ENCODE data around the gene SLFN12L. TPM values are rescaled to one million over a fixed set of nuclear protein-coding genes. Genes with fewer than 3 reads are reported as not detected.
"Not testable (repeated sequence)": the region's sequence is repeated elsewhere in the genome, so short reads cannot be mapped to it uniquely, and the experiment has no call there.

The SLFN12L gene
- total RNA-seq, 2 donors from 2014 or later = 56.1 to 72.2 TPM

DNA sequence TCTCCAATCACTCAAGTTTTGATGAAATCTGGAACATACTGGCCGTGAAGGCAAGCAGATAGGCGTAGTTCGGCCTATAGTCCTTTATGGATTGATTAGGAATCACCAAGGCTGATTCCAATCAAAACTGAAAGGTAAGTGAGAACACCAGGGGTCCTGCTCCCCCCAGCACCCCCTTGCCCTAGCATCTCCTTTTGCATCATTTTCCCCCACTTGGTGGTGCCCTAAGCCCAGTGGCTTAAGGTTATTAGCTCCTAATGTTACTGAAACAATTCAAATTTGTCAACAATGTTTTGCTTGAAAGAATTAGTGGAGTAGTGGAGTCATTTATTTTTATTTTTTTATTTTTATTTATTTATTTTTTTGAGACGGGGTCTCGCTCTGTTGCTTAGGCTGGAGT lies 18.2 kb upstream of the SLFN12L start:
- H3K27me3 Mint-ChIP-seq = peaks cover 5% of the 10 kb centered on the region
- no peaks in the 10 kb centered on the region for H3K9me3 Mint-ChIP-seq
- no peaks in the 10 kb centered on the region for H3K36me3 Mint-ChIP-seq (ENCODE audit: low read depth)
- H3K4me3 Mint-ChIP-seq = no peak overlapping the region
- no peaks in the 10 kb centered on the region for H3K4me1 Mint-ChIP-seq
- no peak overlapping the region for H3K27ac Mint-ChIP-seq
- ATAC-seq (replicated peaks) = no peak

GRCh38 chr17:35554668-35555067 lies 17.2 kb upstream of the SLFN12L start:
- peak; percentile 89 for ATAC-seq (replicated peaks)
- Mint-ChIP-seq H3K36me3 (ENCODE audit: low read depth) (no peaks in the 10 kb centered on the region), H3K27ac (no peak overlapping the region), H3K27me3 (peaks cover 5% of the 10 kb centered on the region), H3K4me1 (no peaks in the 10 kb centered on the region), H3K4me3 (no peak overlapping the region), H3K9me3 (no peaks in the 10 kb centered on the region)

DNA sequence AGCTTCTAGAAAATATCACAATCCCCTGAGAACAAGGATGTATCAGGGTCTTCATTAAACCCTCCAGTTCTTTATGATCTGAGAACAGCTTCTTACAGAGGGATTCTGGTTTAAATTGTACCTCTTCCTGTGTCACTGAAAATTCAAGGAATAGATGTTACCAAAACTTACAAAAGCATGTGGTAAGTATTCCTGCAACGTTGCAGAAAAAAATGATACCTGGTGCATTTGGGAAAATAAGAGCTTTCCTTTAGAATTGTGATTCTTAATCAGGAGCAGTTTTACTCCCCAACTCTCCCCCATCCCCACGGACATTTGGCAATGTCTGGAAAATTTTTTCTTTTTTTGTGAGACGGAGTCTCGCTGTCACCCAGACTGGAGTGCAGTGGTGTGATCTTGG lies 15.8 kb upstream of the SLFN12L start:
- H3K27me3 Mint-ChIP-seq = no peaks in the 10 kb centered on the region
- no peak overlapping the region for H3K4me3 Mint-ChIP-seq
- no peaks in the 10 kb centered on the region for H3K4me1 Mint-ChIP-seq

GRCh38 chr17:35548978-35549377 lies 11.5 kb upstream of the SLFN12L start:
- Mint-ChIP-seq H3K27me3 (no peaks in the 10 kb centered on the region), H3K4me3 (no peak overlapping the region), H3K4me1 (peaks cover 6% of the 10 kb centered on the region), H3K9me3 (no peaks in the 10 kb centered on the region), H3K27ac (no peak overlapping the region), H3K36me3 (ENCODE audit: low read depth) (no peaks in the 10 kb centered on the region)
- ATAC-seq (replicated peaks) = peak; percentile 54

More for the DNA sequence above, 15.8 kb upstream of the SLFN12L start:
- no peak overlapping the region for H3K27ac Mint-ChIP-seq
- H3K36me3 Mint-ChIP-seq (ENCODE audit: low read depth) = no peaks in the 10 kb centered on the region
- no peak for ATAC-seq (replicated peaks)
- no peaks in the 10 kb centered on the region for H3K9me3 Mint-ChIP-seq

GRCh38 chr17:35548208-35548810 lies 10.8 kb upstream of the SLFN12L start:
- Mint-ChIP-seq H3K9me3 (no peaks in the 10 kb centered on the region), H3K4me3 (no peak overlapping the region), H3K27me3 (no peaks in the 10 kb centered on the region), H3K36me3 (ENCODE audit: low read depth) (no peaks in the 10 kb centered on the region), H3K27ac (no peak overlapping the region), H3K4me1 (peaks cover 6% of the 10 kb centered on the region)
- ATAC-seq (replicated peaks) = no peak

DNA sequence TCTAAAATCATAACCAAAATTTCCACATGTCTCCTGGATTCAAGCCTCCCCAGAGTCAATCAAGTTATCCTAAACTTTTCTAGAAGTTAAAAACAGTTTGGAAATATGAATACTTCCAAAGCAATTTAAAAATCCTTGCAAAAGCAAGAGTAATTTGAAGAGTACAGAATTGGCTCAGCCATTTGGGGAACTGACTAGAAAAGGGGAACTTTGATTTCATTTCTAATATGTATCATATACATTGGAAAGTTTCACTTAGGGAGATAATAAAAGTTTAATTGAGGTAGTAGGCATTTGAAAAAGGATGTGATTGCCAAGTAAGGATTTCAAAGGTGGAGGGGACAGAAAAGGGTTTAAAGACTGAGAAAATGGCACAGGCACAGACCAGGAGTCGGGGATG lies 9.0 kb upstream of the SLFN12L start:
- ATAC-seq (replicated peaks) = peak; percentile 26
- no peaks in the 10 kb centered on the region for H3K27me3 Mint-ChIP-seq
- no peak overlapping the region for H3K27ac Mint-ChIP-seq
- H3K9me3 Mint-ChIP-seq = no peaks in the 10 kb centered on the region
- H3K4me1 Mint-ChIP-seq = peaks cover 6% of the 10 kb centered on the region
- no peaks in the 10 kb centered on the region for H3K36me3 Mint-ChIP-seq (ENCODE audit: low read depth)
- H3K4me3 Mint-ChIP-seq = no peak overlapping the region

- Mint-ChIP-seq H3K4me1 (peaks cover 15% of the 10 kb centered on the region), H3K27ac (no peak overlapping the region), H3K27me3 (no peaks in the 10 kb centered on the region), H3K9me3 (no peaks in the 10 kb centered on the region), H3K36me3 (ENCODE audit: low read depth) (no peaks in the 10 kb centered on the region), H3K4me3 (no peak overlapping the region)
- peak; percentile 47 for ATAC-seq (replicated peaks)
Measured at GRCh38 chr17:35545150-35545549, 7.7 kb upstream of the SLFN12L start.

DNA sequence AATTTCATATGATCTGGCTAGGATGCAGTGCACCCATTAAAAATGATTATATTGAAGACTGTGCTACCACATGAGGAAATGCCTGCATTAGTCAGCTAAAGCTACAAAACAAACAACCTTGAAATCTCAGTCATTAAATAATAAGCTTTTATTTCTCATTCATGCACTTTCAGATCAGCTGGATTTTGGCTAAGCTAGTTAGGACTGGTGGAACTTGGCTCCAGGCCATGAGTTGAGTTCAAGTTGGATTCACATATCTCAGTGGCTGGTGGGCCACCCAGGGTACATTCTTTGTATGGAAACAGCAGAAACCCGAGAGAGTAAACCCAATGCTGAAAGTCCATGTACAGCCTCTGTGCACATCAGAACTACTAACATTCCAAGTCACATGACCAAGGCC lies 6.4 kb upstream of the SLFN12L start:
- Mint-ChIP-seq H3K27ac (no peak overlapping the region), H3K9me3 (no peaks in the 10 kb centered on the region), H3K27me3 (no peaks in the 10 kb centered on the region), H3K4me1 (peaks cover 19% of the 10 kb centered on the region), H3K4me3 (no peak overlapping the region), H3K36me3 (ENCODE audit: low read depth) (no peaks in the 10 kb centered on the region)
- no peak for ATAC-seq (replicated peaks)

- Mint-ChIP-seq H3K27ac (no peak overlapping the region), H3K4me1 (peaks cover 25% of the 10 kb centered on the region), H3K27me3 (no peaks in the 10 kb centered on the region), H3K36me3 (ENCODE audit: low read depth) (no peaks in the 10 kb centered on the region), H3K9me3 (no peaks in the 10 kb centered on the region), H3K4me3 (peak overlapping the region; percentile 14)
- no peak for ATAC-seq (replicated peaks)
Measured at GRCh38 chr17:35542990-35543389, 5.5 kb upstream of the SLFN12L start.

DNA sequence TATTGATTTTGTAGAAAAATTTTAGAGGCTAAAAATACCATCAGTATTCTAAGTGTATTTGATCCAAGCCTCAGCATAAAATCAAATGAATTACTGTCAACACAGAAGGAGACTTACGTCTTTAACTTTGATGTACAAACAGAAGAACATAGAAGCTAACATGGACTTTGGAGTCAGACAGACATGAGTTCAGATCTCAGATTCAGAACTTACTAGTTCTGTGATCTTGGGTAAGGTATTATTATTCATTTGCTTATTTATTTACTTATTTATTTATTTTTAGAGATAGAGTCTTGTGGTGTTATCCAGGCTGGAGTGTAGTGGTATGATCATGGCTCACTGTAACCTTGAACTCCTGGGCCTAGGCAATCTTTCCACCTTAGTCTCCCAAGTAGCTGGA lies 4.0 kb upstream of the SLFN12L start:
- Mint-ChIP-seq H3K4me1 (peaks cover 30% of the 10 kb centered on the region), H3K4me3 (peak overlapping the region; percentile 79), H3K27ac (peak overlapping the region; percentile 96), H3K36me3 (ENCODE audit: low read depth) (peaks cover 12% of the 10 kb centered on the region), H3K27me3 (no peaks in the 10 kb centered on the region), H3K9me3 (no peaks in the 10 kb centered on the region)
- ATAC-seq (replicated peaks) = no peak

DNA sequence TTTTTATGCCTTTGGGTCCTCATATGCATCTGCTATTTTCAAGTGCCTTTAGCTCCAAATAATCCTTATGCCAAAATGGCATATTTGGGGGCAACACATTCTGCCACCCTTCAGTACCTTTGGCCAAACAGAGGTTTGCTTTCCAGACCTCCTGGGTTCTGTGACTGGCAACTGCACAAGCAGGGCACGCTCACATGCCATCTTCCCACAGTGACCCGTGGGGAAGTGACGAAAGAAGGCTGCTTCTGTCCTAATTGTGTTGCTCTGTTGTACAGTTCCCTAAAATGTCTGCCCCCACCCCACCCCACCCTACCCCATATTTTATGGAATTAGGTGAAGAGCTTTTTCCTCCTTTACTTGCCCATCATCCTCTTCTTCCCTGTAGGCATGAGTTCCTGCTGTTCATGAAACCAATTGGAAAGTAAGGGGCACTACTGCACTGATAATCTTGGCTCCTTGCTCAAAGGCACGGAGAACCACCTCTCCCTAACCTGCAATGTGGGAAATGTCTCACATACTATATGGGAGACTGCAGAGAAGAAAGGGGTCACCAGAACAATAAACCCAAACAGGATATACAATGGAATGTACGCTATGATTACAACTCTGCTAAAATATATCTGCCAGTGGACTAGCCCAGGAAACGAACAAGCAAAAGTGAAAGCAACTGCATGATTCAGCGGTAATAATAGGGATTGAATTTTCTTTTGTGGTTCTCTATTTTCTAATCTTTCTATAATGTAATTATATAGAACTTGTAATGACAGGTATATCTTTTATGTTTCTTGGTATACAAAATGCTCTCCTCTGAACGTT lies 3.3 kb upstream of the SLFN12L start:
- Mint-ChIP-seq H3K4me1 (peaks cover 30% of the 10 kb centered on the region), H3K27me3 (no peaks in the 10 kb centered on the region), H3K27ac (peak overlapping the region; percentile 96), H3K36me3 (ENCODE audit: low read depth) (peaks cover 19% of the 10 kb centered on the region), H3K4me3 (peak overlapping the region; percentile 79), H3K9me3 (no peaks in the 10 kb centered on the region)
- peak; percentile 54 for ATAC-seq (replicated peaks)

- Mint-ChIP-seq H3K27me3 (no peaks in the 10 kb centered on the region), H3K4me3 (peak overlapping the region; percentile 79), H3K4me1 (peaks cover 24% of the 10 kb centered on the region), H3K9me3 (no peaks in the 10 kb centered on the region), H3K27ac (peak overlapping the region; percentile 96), H3K36me3 (ENCODE audit: low read depth) (peaks cover 30% of the 10 kb centered on the region)
- no peak for ATAC-seq (replicated peaks)
Measured at GRCh38 chr17:35539659-35540026, 2.2 kb upstream of the SLFN12L start.

GRCh38 chr17:35536664-35537171 lies 760 bp downstream of the SLFN12L start:
- H3K27ac Mint-ChIP-seq = peak overlapping the region; percentile 96
- H3K36me3 Mint-ChIP-seq (ENCODE audit: low read depth) = peaks cover 56% of the 10 kb centered on the region
- ATAC-seq (replicated peaks) = peak; percentile 43
- peak overlapping the region; percentile 79 for H3K4me3 Mint-ChIP-seq
- no peaks in the 10 kb centered on the region for H3K27me3 Mint-ChIP-seq
- no peaks in the 10 kb centered on the region for H3K9me3 Mint-ChIP-seq
- peaks cover 36% of the 10 kb centered on the region for H3K4me1 Mint-ChIP-seq

GRCh38 chr17:35535406-35535805 lies 2.1 kb downstream of the SLFN12L start:
- peaks cover 37% of the 10 kb centered on the region for H3K4me1 Mint-ChIP-seq
- H3K4me3 Mint-ChIP-seq = peak overlapping the region; percentile 79
- not testable (repeated sequence) for H3K27me3 Mint-ChIP-seq; ATAC-seq (replicated peaks); H3K9me3 Mint-ChIP-seq
- peak overlapping the region; percentile 96 for H3K27ac Mint-ChIP-seq
- H3K36me3 Mint-ChIP-seq (ENCODE audit: low read depth) = peaks cover 66% of the 10 kb centered on the region

- Mint-ChIP-seq H3K4me1 (peaks cover 32% of the 10 kb centered on the region), H3K27me3 (no peaks in the 10 kb centered on the region), H3K27ac (peak overlapping the region; percentile 96), H3K9me3 (peaks cover 3% of the 10 kb centered on the region), H3K36me3 (ENCODE audit: low read depth) (peaks cover 72% of the 10 kb centered on the region), H3K4me3 (peak overlapping the region; percentile 79)
- ATAC-seq (replicated peaks) = no peak
Measured at GRCh38 chr17:35534576-35535093, 2.8 kb downstream of the SLFN12L start.
